COLO668 (cell line): ENCODE results near the gene SERPINE1.
"Not testable (repeated sequence)": the region's sequence is repeated elsewhere in the genome, so short reads cannot be mapped to it uniquely, and the experiment has no call there.

Source experiments
- DNase-seq: peaks from one replicate; lab custom pipeline; 2025; ENCODE audit not compliant: unreplicated experiment; lab: John Stamatoyannopoulos, UW

SERPINE1 gene

GRCh38 chr7:101100858-101101847 is 25.8 kb upstream of the SERPINE1 start:
- no peak for DNase-seq

GRCh38 chr7:101102026-101102425 is 24.9 kb upstream of the SERPINE1 start:
- no peak for DNase-seq

GRCh38 chr7:101103701-101104100 is 23.2 kb upstream of the SERPINE1 start:
- DNase-seq: not testable (repeated sequence)

GRCh38 chr7:101104193-101104713 is 22.7 kb upstream of the SERPINE1 start:
- DNase-seq: no peak

GRCh38 chr7:101104799-101105198 is 22.1 kb upstream of the SERPINE1 start:
- DNase-seq: no peak

- DNase-seq: not testable (repeated sequence)
These were observed 21.7 kb upstream of the SERPINE1 start for GRCh38 chr7:101105248-101105647.

- no peak for DNase-seq
These were observed 20.5 kb upstream of the SERPINE1 start for GRCh38 chr7:101106386-101106785.

- no peak for DNase-seq
These were observed 18.5 kb upstream of the SERPINE1 start for GRCh38 chr7:101108330-101108857.

- no peak for DNase-seq
These were observed 17.9 kb upstream of the SERPINE1 start for GRCh38 chr7:101108961-101109360.

- DNase-seq: no peak
These were observed 17.5 kb upstream of the SERPINE1 start for GRCh38 chr7:101109368-101109767.

- no peak for DNase-seq
These were observed 15.6 kb upstream of the SERPINE1 start for GRCh38 chr7:101111261-101111660.

GRCh38 chr7:101112233-101112632 is 14.7 kb upstream of the SERPINE1 start:
- no peak for DNase-seq

- DNase-seq: not testable (repeated sequence)
These were observed 13.8 kb upstream of the SERPINE1 start for GRCh38 chr7:101113140-101113539.

- DNase-seq: no peak
These were observed 13.1 kb upstream of the SERPINE1 start for GRCh38 chr7:101113836-101114235.

GRCh38 chr7:101114492-101114891 is 12.4 kb upstream of the SERPINE1 start:
- DNase-seq: no peak

GRCh38 chr7:101115215-101115614 is 11.7 kb upstream of the SERPINE1 start:
- DNase-seq: no peak

- no peak for DNase-seq
These were observed 10.0 kb upstream of the SERPINE1 start for GRCh38 chr7:101116898-101117297.

- no peak for DNase-seq
These were observed 8.0 kb upstream of the SERPINE1 start for GRCh38 chr7:101118856-101119255.

GRCh38 chr7:101119876-101120275 is 7.0 kb upstream of the SERPINE1 start:
- DNase-seq: no peak

GRCh38 chr7:101120315-101120714 is 6.6 kb upstream of the SERPINE1 start:
- no peak for DNase-seq

- DNase-seq: not testable (repeated sequence)
These were observed 5.3 kb upstream of the SERPINE1 start for GRCh38 chr7:101121631-101121990.
